GM18858 (cell line): Measurements from ENCODE around the gene TMEM178A.
"Not testable (repeated sequence)": the region's sequence is repeated elsewhere in the genome, so short reads cannot be mapped to it uniquely, and the experiment has no call there.

Experiments used
- ATAC-seq: cut with Tn5 transposase; IDR thresholded peaks from one replicate; pipeline ENCODE4 v1.9.1; 2021; ENCODE audit not compliant: unreplicated experiment

The TMEM178A gene

DNA sequence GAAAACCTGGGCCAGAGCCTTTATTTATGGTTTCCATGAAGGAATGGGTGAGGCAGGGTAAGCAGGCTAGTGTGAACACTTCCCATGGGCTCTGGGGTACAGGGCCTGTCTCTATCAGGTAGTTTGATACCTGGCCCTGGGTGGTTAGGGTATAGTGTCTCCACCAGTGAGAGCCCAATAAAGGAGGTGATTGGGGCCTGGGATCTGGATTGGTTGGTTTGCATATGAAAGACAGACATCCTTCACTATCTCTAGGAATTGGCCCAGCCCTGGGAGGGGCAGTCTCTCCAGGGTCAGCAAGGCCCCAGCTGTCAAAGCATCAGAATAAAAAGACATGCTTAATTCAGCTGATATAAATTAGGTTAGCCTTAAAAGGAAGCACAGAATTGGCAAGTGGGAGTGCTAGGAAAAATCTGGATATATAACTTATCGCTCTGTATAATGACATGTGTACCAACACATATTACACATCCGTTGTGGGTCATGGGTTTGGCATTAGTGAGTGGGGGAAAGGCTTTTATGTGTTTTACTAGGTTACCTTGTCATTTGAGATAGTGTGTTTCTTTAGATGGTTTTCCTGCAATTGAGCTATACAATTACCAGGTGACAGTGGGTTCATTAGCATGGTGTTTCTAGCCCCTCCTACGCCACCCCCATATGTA is 18.5 kb upstream of the TMEM178A start:
- ATAC-seq: no peak

DNA sequence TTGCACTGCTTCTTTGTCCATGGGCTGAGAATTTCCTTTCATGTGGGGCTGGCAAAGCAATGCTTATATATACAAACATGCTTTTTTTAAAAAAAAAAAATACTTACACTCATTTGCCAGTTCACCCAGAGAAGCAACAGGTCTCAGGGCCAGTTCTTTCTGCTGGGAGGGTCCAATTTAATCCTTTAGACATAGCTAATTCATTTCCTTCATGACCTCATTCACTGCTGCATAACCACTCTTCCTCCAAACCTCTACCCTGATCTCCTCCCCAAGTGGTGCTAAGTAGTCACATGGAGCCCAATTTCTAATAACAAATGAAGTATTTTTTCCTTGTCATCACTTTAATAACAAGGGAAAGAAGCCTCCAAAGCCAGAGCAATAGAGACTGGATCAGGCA is 17.1 kb upstream of the TMEM178A start:
- ATAC-seq: no peak

DNA sequence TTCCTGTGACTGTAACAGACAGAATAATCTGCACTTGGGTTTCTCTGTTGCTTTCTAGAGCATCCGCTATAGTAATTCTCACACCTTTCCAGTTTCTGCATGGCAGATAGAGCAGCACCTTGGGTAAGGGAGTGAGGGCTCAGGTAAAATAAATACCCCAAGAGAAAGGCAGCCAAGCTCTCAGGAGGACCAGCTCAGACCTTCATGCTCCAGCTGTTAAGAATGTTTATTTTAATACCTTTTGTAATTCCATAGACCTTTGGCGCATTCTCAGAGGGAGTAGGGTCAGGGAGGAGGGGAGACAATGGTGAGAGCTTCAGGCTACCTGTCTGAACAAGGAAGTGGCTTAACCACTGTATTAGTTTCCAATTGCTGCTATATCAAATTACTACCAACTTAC is 16.2 kb upstream of the TMEM178A start:
- no peak for ATAC-seq

DNA sequence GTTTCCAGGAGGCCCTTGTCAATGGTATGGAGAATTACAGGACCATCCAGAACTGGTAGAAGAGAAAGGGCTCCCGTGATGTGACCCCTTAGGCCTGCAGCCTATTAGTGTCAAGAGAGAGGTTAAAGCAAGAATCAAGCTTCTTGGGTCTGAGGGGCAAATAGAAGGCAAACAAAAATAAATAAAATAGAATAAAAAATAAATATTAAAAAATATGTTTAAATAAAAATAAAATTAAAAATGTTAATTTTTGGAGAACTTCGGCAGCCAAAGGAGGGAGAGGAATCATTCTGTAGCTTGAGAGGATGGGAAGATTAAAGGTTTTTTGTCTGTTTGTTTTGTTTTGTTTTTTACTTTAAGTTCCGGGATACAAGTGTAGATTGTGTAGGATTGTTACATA is 15.2 kb upstream of the TMEM178A start:
- ATAC-seq: no peak

DNA sequence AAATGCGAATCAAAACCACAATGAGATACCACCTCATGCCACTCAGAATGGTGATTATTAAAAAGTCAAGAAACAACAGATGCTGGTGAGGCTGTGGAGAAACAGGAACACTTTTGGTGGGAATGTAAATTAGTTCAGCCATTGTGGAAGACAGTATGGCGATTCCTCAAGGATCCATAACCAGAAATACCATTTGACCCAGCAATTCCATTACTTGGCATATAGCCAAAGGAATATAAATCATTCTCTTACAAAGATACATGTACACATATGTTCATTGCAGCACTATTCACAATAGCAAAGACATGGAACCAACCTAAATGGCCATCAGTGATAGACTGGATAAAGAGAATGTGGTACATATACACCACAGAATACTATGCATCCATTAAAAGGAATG is 9.5 kb upstream of the TMEM178A start:
- ATAC-seq: not testable (repeated sequence)

DNA sequence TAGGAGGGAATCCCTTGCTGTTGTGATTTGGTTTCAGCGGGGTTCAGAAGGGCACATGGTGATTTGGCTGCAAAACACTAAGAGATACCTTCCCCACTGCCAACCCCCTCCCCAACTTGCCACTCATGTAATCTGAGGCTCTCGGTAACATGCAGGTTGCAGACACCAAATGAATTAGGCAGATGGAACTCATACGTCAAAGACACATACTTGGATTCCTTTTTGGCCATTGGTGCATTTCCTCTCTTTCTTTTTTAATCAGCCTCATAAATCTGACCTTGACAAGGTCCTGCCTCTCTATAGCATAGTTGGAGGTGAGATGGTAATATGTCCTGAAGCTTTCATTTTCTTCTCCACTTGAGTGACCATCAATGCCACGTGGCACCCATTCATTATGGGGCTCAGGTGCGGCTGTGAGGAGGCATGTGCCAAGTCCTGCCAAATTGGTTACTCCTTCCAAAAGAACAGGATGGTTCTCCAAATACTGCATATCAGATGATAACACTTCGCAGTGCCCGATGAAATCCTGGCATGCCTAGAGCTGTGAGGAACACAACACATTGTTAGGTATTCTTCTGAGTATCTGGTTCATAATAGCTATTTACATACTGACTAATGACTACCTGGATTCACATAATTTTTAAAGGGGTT is 8.3 kb upstream of the TMEM178A start:
- ATAC-seq: no peak

DNA sequence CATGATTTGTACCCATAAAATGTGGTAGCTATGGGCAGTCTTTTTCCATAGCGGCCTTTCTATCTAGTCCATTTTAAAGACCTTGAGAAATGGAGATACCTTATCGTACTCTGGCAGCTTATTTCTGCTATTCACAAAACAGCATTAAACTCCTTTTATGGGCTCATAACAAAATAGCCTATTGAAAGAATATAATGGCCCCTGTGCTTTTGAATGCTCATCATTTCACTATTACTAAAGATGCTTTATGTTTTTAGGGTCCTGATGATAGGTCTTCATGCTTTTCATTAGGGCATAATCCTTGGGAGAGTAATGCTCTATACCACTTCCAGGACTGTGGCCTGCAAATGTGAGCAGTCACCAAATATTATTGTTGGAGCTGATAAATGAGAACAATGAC is 7.3 kb upstream of the TMEM178A start:
- no peak for ATAC-seq

DNA sequence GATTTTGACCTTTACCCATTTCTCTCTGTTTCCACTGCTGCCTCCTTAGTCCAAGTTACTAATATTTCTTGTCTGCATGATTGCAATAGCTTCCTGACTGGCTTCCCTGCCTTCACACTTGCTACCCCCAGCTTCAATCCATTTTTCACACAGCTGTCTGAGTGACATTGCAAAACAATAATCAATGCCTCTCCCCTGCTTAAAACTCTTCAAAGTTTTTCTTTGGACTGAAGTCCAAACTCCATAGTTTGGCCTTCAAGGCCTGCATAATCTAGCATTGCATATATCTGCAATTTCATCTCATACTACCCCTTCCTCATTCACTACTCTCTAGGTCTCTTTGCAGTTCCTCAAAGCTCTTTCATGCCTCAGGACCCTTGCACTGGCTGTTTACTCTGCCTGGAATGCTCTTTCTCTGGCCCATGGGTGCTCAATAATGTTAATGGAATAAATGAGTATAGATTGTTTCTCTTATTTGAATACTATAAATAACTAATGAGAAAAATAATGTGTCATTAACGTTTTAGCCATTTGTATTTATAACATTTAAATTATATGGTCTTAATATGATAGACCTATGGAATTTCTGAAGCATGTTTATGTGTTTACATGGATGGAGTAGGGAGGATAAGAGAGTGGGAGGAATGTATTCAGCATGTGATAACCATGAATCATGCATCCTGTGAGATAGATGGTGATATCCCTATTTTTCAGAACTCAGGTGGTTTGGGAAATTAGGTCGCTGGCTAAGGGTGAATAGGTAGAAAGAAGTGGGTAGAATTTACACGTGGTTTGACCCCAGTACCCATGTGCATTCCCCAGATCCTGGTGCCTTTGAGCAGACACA is 5.7 kb upstream of the TMEM178A start:
- ATAC-seq: no peak

DNA sequence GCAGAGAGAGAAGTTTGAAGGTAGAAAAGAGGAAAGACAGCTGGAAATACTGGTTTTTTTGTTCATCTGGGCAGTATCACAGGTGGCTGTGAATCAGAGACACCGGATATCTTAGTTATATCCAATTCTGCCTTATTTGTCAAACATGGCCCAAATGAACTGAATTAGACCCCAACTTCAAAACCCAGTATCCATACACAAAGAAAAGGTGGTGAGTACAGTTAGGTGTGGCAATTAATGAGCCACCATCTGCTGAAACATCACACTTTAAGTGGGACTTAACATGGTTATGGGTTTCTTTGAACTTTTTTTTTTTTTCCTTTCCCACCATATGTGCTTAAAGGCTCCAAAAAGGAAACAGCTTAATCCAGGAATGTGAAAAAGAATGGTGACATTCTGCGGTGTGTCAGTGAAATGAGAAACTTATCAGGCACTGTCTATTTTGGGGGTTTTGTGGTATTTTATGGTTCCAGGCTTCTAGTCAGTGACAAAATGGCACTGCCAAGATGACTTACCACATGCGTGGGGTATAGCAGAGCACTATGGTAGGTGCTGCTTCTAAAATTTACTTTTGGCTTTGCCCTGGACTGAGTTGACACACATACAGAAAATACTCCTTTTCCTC is 5.0 kb upstream of the TMEM178A start:
- ATAC-seq: no peak

DNA sequence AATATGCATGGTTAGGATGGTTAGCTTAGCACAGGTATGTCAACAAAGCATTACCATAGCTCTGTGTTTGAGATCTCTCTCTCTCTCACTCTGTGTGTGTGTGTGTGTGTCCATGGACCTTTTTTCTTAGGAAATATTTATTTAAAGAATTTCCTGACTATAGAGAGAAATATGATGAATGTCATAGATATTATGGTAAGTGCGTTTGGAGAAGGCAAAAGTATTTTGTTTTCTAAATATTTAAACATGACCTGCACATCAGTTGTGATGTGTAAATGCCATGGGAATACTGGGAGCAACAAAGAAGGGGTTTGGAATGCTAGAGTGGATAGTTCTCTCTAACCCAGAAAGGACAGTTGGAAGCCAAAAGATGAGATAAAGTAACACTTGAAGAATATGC is 3.9 kb upstream of the TMEM178A start:
- ATAC-seq: no peak

DNA sequence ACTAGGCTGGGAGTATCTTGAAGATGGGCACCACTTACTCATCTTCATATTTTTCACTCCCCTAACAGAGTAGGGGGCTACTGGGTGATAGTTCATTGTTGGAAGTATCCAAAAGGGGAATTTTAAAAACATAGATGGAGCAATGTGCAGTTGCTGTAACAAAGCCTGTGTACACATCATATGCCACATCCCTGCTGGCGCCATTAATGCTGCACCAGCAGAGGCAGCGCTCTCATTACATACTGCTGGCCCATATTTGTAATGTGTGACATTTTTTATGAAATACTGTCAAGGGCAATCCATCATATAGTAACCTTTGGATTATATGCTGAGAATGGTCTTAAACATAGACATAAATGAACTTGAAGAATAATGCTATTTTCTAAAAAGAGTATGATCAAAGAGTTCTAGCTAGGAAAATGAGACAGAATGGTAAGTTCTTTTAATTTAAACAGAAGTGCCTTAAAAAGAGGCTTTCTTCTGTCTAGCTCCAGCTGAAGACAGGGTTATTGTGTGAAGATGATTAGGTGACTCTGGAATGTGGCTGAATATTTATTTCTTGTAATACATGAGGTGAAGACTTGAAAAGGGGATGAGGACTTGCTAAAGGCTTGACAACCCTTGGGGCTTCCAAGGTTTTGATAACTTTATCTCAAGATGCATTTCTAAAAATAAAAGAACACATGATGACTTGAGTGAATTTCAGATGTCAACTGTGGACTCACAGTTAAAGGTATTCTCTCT is 2.4 kb upstream of the TMEM178A start:
- no peak for ATAC-seq

DNA sequence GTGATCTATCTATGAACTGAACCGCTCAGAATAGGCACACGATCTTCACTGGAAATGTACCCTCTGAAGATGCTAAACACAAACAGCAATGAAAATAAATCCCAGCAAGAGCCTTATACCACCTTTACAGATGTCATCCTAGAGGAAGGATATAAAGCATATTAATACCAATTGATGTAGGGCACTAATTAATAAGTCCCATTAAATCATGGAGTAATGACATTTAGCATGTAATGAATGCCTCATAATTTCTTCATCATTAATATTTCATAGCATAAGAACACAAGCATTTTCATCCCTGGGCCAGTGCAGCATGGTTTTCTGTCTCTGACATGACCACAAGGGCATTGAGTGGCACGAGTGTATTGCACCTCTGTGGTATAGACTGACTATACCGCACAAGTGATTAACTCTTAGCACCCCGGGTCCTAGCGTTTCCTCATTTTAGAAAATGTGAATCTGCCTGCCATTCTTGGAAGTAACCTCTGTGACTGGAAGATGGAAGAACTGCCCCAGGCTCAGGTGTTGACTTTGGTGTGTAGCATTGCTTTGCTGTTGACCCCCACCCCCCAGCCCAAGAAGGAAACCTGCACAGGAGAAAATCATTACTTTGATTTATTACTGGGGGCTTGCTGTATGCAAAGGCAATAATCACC is 1.4 kb upstream of the TMEM178A start:
- no peak for ATAC-seq

DNA sequence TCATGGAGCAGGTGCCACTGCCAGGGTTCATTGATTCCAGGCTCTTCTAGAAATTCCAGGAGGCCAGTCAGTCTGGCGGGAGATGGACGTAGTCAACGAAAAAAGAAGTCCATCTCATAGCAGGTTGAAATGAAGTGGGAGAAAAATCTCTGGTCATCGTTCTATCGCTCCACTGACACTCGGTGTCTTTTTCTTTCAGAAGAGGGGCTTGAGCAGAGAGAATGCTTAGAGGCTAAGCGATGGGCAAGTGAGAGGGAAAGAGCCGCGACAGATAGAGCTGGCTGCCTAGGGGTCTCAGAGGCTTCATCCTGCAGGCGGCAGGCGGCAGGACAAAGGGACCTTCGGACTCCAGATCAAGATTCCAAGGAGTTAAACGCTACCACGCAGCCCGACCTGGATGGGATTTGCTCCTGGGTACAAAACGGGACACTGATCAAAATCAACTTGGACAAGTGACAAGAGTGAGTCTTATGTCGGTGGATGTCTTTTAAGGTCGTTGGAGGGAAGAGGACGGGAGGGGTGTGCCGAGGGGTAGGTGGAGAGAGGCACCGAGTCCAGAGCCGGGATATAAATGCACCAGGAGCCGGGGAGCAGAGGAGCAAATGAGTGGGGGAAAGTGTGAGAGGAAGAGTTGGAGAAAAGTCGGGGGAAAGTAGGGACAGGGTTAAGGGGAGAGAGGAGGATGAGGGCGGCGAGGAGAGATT is 677 bp upstream of the TMEM178A start:
- no peak for ATAC-seq

DNA sequence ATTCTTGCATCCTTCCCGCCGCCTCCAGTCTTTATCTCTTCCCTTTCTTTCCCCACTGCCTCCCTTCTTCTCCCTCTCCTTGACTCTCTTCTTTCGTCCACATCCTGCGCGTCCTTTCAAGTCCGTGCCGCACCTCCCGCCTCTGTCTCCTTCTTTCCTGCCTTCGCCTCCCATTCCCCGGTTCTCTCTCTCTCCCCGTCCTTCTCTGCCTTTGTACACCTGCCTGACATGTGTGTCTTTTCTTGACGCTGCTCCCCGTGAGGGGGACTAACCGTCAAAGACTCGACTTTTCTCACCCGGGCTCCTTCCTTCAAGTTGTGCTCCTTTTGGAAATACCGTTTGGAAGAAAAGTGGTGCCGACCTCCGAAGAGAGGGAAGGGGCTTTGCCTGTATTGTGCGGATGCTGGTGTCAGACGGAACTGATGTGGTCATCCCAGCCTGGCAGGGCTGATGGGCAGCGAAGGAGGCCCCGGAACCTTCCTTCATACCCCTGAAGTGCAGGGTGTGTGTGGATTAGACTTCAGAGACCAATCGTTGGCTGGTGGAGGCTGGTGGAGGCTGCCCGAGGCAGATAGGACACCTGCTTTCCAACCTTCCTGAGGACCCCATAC is 879 bp downstream of the TMEM178A start:
- ATAC-seq: no peak

DNA sequence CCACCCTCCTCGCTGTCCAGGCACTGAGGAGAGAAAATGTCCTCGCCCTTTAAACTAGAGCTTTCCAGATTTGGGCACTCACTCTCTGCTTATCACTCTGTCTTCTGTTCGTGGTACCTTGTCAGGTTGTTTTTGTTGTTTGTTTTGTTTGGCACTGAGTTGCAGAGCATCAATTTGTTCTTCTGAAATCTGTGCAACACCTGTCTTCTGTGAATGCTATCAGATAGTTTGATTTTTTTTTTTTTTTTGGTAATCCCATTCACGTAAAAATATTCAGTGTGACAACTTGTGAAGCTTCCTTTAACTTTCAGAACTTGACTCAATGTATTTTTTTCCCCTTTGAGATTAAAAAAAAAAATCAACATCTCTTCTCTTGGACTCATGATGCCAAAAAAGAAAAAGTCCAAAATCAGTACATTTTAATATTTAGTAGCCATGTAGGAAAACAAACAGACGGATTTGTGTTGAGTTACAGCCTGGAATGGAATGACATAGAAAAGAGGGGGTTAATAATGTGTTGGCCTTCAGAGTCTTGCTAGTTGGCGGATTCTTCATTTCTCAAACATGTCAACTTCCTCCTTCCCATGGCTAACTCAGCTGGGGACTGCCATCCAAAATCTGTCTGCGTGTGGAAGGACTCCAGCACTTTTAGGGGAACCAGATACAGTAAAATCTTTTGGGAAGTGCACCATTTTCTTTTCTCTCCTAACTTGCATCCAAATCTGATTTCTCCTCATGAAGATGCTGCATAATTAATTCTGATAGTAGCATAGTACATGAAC is 1.6 kb downstream of the TMEM178A start:
- ATAC-seq: no peak

DNA sequence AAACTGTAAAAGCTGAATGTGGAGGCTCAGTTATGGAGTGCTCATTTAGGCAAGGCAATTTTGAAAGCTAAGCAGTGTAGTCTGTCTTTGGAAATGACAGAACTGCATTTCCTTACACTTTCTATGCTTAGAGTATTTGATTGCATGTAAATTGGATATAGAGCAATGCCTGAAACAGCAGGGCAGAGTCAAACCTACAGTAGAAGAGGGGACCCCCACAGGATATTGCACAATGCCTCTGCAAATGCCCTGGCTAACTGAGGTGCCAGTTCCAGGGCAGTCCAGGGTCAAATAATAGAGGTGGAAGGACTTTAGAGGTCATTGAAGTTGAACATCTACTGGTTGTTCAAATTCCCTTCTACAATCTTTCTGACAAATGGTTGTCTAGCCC is 2.2 kb downstream of the TMEM178A start:
- ATAC-seq: no peak

DNA sequence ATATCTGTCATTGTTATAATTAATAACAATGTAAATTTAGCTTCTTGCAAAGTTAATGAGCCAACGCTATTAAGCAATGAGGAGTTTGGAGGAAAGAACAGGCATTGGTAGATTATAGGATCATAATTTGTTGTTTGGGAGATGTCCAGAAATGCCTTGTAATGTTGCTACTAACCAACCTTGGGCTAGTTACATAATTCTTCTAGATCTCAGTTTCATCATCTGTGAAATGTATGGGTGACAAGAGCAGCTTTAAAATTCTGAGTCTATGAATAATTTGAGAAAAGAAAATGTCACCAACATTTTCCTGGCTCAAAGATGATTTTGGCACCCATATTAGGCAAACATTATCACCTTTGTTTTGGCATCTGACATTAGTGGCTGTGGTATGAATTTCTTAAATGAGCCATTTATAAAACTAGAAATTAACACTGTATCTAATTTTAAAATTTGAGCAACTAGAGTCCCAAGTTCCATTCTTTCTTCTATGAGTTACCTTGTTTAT is 2.9 kb downstream of the TMEM178A start:
- ATAC-seq: no peak

DNA sequence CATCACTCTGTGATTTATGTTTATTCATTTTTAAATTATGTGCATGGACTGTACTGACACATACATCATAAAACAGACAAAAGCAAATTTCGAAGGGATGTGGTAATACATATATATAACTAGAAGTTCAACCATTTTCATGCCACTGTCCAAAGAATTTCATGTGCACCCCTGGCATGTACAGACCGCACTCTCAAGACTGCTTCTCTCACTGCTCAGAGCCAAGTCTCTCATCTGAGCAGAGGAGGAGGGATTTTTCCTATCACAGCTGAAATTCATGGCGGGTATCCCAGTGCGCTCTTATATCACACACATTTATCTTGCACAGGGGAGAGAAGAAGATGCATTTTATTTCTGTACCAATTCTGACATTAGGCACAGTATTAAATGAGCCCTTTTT is 5.9 kb downstream of the TMEM178A start:
- ATAC-seq: no peak
